AG04449 (cell line): ENCODE results near the gene LIMA1.

ENCODE experiments used
- CTCF ChIA-PET: fragments of 350-600 bp; formaldehyde crosslinking; extraction: SDS; loops from one replicate; lab custom pipeline; 2021; ENCODE audit warnings: antibody characterized with exemption; lab: Yijun Ruan, JAX
- POLR2A ChIA-PET: fragments of 400-600, 350-600 bp; formaldehyde crosslinking; extraction: SDS; loops from one replicate; lab custom pipeline; 2020; ENCODE audit warnings: antibody characterized with exemption, inconsistent platforms; lab: Yijun Ruan, JAX
- DNase-seq: peaks from one replicate; pipeline ENCODE4 v3.0.0-alpha.2; 2010; ENCODE audit warnings: low read depth, low spot score
- H3K4me3 ChIP-seq: 2 replicates; pipeline ENCODE4 v1.5.1; 2011; ENCODE audit warnings: low read depth, mild to moderate bottlenecking, control low read depth, low read length
- TF ChIP-seq, protein P1 (sequence below): IDR thresholded peaks from one replicate; pipeline ENCODE4 v1.5.1; 2011; ENCODE audit warnings: mild to moderate bottlenecking, moderate library complexity, low read length, control low read depth, inconsistent platforms; ENCODE audit not compliant: insufficient read depth; ENCODE audit errors: missing control alignments

LIMA1 gene

DNA sequence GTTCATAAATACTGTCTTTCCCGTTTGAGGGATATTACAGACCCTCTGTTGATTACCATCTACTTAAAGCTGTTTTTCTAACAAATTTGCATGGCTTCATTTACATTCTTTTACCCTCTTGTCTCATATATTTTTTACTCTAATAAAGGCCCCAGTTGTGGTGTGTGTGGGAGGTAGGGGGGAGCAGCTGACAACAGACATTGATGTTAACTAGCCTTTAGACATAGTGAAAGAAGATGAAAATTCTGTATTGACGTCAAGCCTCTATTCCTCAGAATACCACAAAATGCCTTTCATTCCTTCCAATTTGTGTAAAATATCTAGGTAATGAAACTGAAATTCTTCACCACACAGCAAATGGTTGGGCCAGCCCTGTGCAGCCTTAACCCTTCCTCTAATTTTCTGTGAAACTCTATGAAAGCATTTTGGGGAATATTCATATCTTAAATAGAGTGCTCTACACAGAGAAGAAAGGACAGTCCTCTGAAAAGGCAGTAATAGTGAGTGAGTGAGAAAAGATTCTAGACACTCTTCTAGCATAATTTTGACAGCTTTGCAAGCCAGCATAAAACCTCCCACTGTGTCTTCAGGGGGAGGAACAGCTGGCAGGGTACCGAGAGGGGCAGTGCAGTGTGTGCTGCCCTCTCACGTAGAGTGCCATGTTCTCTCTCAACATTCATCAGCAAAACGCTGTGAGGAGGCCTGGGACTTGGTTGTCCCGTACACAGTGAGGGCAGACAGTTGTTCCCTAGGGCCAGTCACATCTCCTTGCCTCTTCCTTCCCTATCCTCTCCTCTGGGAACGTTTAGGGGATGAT lies 96.0 kb downstream of the LIMA1 start:
- POLR2A ChIA-PET = interaction anchor here (0.8 to 1.4 kb wide), 4 partner anchors 14 to 56 kb away, joined by 3 to 6 read pairs (median 4); no protein-coding TSS in a partner anchor
- CTCF ChIA-PET = interaction anchor here (1.9 to 5.1 kb wide), 4 partner anchors 12 to 128 kb away, joined by 5 to 44 read pairs (median 24); partner anchors contain the start of gene COX14
- H3K4me3 ChIP-seq = no peak overlapping the region; the same call in 1 of the 2 replicates
- DNase-seq = peak; percentile 91
- TF ChIP-seq, protein P1, sequence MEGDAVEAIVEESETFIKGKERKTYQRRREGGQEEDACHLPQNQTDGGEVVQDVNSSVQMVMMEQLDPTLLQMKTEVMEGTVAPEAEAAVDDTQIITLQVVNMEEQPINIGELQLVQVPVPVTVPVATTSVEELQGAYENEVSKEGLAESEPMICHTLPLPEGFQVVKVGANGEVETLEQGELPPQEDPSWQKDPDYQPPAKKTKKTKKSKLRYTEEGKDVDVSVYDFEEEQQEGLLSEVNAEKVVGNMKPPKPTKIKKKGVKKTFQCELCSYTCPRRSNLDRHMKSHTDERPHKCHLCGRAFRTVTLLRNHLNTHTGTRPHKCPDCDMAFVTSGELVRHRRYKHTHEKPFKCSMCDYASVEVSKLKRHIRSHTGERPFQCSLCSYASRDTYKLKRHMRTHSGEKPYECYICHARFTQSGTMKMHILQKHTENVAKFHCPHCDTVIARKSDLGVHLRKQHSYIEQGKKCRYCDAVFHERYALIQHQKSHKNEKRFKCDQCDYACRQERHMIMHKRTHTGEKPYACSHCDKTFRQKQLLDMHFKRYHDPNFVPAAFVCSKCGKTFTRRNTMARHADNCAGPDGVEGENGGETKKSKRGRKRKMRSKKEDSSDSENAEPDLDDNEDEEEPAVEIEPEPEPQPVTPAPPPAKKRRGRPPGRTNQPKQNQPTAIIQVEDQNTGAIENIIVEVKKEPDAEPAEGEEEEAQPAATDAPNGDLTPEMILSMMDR = peak; percentile 14

GRCh38 chr12:50186681-50187080 lies 96.6 kb downstream of the LIMA1 start:
- H3K4me3 ChIP-seq = no peak overlapping the region
- ChIA-PET POLR2A (interaction anchor here (0.8 to 1.4 kb wide), 3 partner anchors 14 to 55 kb away, joined by 3 to 6 read pairs (median 4); no protein-coding TSS in a partner anchor), CTCF (interaction anchor here (1.4 to 5.1 kb wide), 5 partner anchors 12 to 128 kb away, joined by 3 to 44 read pairs (median 12); partner anchors contain the start of gene COX14)
- no peak for DNase-seq
- TF ChIP-seq, protein P1 = no peak

- no peak overlapping the region for H3K4me3 ChIP-seq
- TF ChIP-seq, protein P1 = no peak
- ChIA-PET CTCF (interaction anchor here (0.8 to 5.1 kb wide), 6 partner anchors 11 to 129 kb away, joined by 3 to 44 read pairs (median 8); partner anchors contain the start of gene COX14), POLR2A (interaction anchor here (0.8 to 1.4 kb wide), 2 partner anchors 15 to 35 kb away, joined by 3 to 4 read pairs; no protein-coding TSS in a partner anchor)
- DNase-seq = no peak
These were observed 97.2 kb downstream of the LIMA1 start for GRCh38 chr12:50185970-50186663.

GRCh38 chr12:50185301-50185895 lies 97.9 kb downstream of the LIMA1 start:
- H3K4me3 ChIP-seq = no peak overlapping the region
- POLR2A ChIA-PET = interaction anchor here (1.9 kb wide), 1 partner anchor 129 kb away, joined by 5 read pairs; no protein-coding TSS in a partner anchor
- CTCF ChIA-PET = interaction anchor here (0.8 to 5.1 kb wide), 6 partner anchors 11 to 130 kb away, joined by 3 to 44 read pairs (median 4); no protein-coding TSS in a partner anchor
- no peak for DNase-seq
- TF ChIP-seq, protein P1 = no peak

DNA sequence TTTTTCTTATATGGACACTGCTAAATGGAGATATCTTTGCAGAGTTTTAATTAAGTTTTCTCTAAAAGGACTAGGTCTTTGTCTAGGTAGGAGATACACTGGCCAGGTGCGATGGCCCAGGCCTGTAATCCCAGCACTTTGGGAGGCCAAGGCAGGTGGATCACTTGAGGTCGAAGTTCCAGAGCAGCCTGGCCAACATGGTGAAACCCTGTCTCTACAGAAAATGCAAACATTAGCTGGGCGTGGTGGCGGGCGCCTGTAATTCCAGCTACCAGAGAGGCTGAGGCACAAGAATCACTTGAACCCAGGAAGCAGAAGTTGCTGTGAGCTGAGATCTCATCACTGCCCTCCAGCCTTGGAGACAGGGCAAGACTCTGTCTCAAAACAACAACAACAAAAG lies 99.1 kb downstream of the LIMA1 start:
- POLR2A ChIA-PET = interaction anchor here (0.6 to 1.9 kb wide), 2 partner anchors 130 to 219 kb away, joined by 3 to 5 read pairs; no protein-coding TSS in a partner anchor
- CTCF ChIA-PET = interaction anchor here (5.0 to 5.1 kb wide), 2 partner anchors 9 to 131 kb away, joined by 37 to 44 read pairs; no protein-coding TSS in a partner anchor

More for the DNA sequence above, 99.1 kb downstream of the LIMA1 start:
- no peak overlapping the region for H3K4me3 ChIP-seq
- no peak for DNase-seq
- TF ChIP-seq, protein P1 = no peak
